ENCODE results near the gene NDUFA9.

GRCh38 chr12:4609071-4609470 is 39.8 kb upstream of the NDUFA9 start:
- TF ChIP-seq CTCF (conservative IDR thresholded peaks at IDR 0.05) (no peak), ZFX (IDR thresholded peaks at IDR 0.05) (no peak)

Measured in C4-2B (cell line).